ENCODE measurements around the gene FBXL3.
A peak's percentile ranks its signal among the peaks of the same experiment; 100 is the strongest.

GRCh38 chr13:77047649-77048343 is 20.8 kb upstream of the FBXL3 start:
- peak; percentile 23; the same call in 1 of the 2 replicates for TF ChIP-seq CREB1 (IDR thresholded peaks at IDR 0.05)
- TF ChIP-seq CTCF (IDR thresholded peaks at IDR 0.05; ENCODE audit: control extremely low read depth in 1 of 3, insufficient read depth in 1 of 3, low read depth in 1 of 3, low read length in 3 of 3): no peak
- no peak for TF ChIP-seq USF2 (IDR thresholded peaks at IDR 0.05; ENCODE audit: low read length)
